Hepatic stellate cell (primary cell): ENCODE measurements around the gene MEIS1.
A peak's percentile ranks its signal among the peaks of the same experiment; 100 is the strongest.

Experiments used
- DNase-seq: peaks from one replicate; pipeline ENCODE4 v3.0.0; 2011; ENCODE audit warnings: low spot score

The MEIS1 gene

GRCh38 chr2:66443979-66444861 lies 9.3 kb downstream of the MEIS1 start:
- DNase-seq, result peak; percentile 50

GRCh38 chr2:66445076-66445924 lies 10.4 kb downstream of the MEIS1 start:
- DNase-seq, result no peak

GRCh38 chr2:66445925-66446871 lies 11.3 kb downstream of the MEIS1 start:
- DNase-seq, result peak; percentile 50

- no peak for DNase-seq
Observed at GRCh38 chr2:66446941-66447340, 12.0 kb downstream of the MEIS1 start.

GRCh38 chr2:66447677-66448076 lies 12.8 kb downstream of the MEIS1 start:
- DNase-seq, result no peak

GRCh38 chr2:66448136-66448991 lies 13.4 kb downstream of the MEIS1 start:
- no peak for DNase-seq

- no peak for DNase-seq
Observed at GRCh38 chr2:66452214-66452613, 17.3 kb downstream of the MEIS1 start.

GRCh38 chr2:66452917-66453316 lies 18.0 kb downstream of the MEIS1 start:
- DNase-seq, result no peak

- no peak for DNase-seq
Observed at GRCh38 chr2:66455490-66455889, 20.6 kb downstream of the MEIS1 start.

GRCh38 chr2:66456183-66457041 lies 21.5 kb downstream of the MEIS1 start:
- DNase-seq, result no peak

GRCh38 chr2:66457545-66457944 lies 22.6 kb downstream of the MEIS1 start:
- no peak for DNase-seq

GRCh38 chr2:66460031-66460430 lies 25.1 kb downstream of the MEIS1 start:
- no peak for DNase-seq

- DNase-seq, result no peak
Observed at GRCh38 chr2:66461001-66461663, 26.2 kb downstream of the MEIS1 start.

GRCh38 chr2:66461664-66462500 lies 27.0 kb downstream of the MEIS1 start:
- DNase-seq, result no peak

- DNase-seq, result no peak
Observed at GRCh38 chr2:66462501-66462825, 27.5 kb downstream of the MEIS1 start.

- no peak for DNase-seq
Observed at GRCh38 chr2:66463206-66463755, 28.4 kb downstream of the MEIS1 start.

- DNase-seq, result no peak
Observed at GRCh38 chr2:66464930-66465637, 30.2 kb downstream of the MEIS1 start.

GRCh38 chr2:66466433-66466832 lies 31.5 kb downstream of the MEIS1 start:
- no peak for DNase-seq
